ENCODE measurements around the gene HNRNPLL. TPM values are rescaled to one million over a fixed set of nuclear protein-coding genes. Genes with fewer than 3 reads are reported as not detected.

Gene HNRNPLL
- total RNA-seq, 1 donor from 2014 or later: 39.2 TPM

- TF ChIP-seq CTCF (IDR thresholded peaks at IDR 0.05; ENCODE audit: insufficient read depth, low read length, poor library complexity, severe bottlenecking): no peak
- Histone ChIP-seq H3K27me3 (ENCODE audit: control insufficient read depth, insufficient read depth, low read length) (no peaks in the 10 kb centered on the region), H3K4me3 (ENCODE audit: low read depth, low read length) (no peak overlapping the region), H3K36me3 (ENCODE audit: control insufficient read depth, insufficient read depth, low read length) (no peaks in the 10 kb centered on the region)
- DNase-seq (ENCODE audit: low read depth): no peak
Observed at GRCh38 chr2:38516526-38516925, 86.2 kb downstream of the HNRNPLL start.

GRCh38 chr2:38516122-38516521 is 86.6 kb downstream of the HNRNPLL start:
- no peak overlapping the region for H3K4me3 ChIP-seq (ENCODE audit: low read depth, low read length)
- no peak for DNase-seq (ENCODE audit: low read depth)
- no peak for TF ChIP-seq CTCF (IDR thresholded peaks at IDR 0.05; ENCODE audit: insufficient read depth, low read length, poor library complexity, severe bottlenecking)
- H3K36me3 ChIP-seq (ENCODE audit: control insufficient read depth, insufficient read depth, low read length): no peaks in the 10 kb centered on the region
- H3K27me3 ChIP-seq (ENCODE audit: control insufficient read depth, insufficient read depth, low read length): no peaks in the 10 kb centered on the region

GRCh38 chr2:38515155-38516074 is 87.3 kb downstream of the HNRNPLL start:
- no peak for TF ChIP-seq CTCF (IDR thresholded peaks at IDR 0.05; ENCODE audit: insufficient read depth, low read length, poor library complexity, severe bottlenecking)
- no peaks in the 10 kb centered on the region for H3K27me3 ChIP-seq (ENCODE audit: control insufficient read depth, insufficient read depth, low read length)
- H3K4me3 ChIP-seq (ENCODE audit: low read depth, low read length): peak overlapping the region; percentile 4
- H3K36me3 ChIP-seq (ENCODE audit: control insufficient read depth, insufficient read depth, low read length): no peaks in the 10 kb centered on the region
- peak; percentile 49 for DNase-seq (ENCODE audit: low read depth)

- no peaks in the 10 kb centered on the region for H3K27me3 ChIP-seq (ENCODE audit: control insufficient read depth, insufficient read depth, low read length)
- H3K36me3 ChIP-seq (ENCODE audit: control insufficient read depth, insufficient read depth, low read length): no peaks in the 10 kb centered on the region
- no peak overlapping the region for H3K4me3 ChIP-seq (ENCODE audit: low read depth, low read length)
- no peak for DNase-seq (ENCODE audit: low read depth)
- no peak for TF ChIP-seq CTCF (IDR thresholded peaks at IDR 0.05; ENCODE audit: insufficient read depth, low read length, poor library complexity, severe bottlenecking)
Observed at GRCh38 chr2:38514603-38515154, 88.0 kb downstream of the HNRNPLL start.

GRCh38 chr2:38512211-38512610 is 90.5 kb downstream of the HNRNPLL start:
- Histone ChIP-seq H3K36me3 (ENCODE audit: control insufficient read depth, insufficient read depth, low read length) (no peaks in the 10 kb centered on the region), H3K4me3 (ENCODE audit: low read depth, low read length) (no peak overlapping the region), H3K27me3 (ENCODE audit: control insufficient read depth, insufficient read depth, low read length) (no peaks in the 10 kb centered on the region)
- TF ChIP-seq CTCF (IDR thresholded peaks at IDR 0.05; ENCODE audit: insufficient read depth, low read length, poor library complexity, severe bottlenecking): no peak
- no peak for DNase-seq (ENCODE audit: low read depth)

Other genes with a start within 250 kb of the HNRNPLL start
- 60.0 and 65.8 TPM in 2 replicates for gene ATL2, start 225.7 kb downstream of the HNRNPLL start, total RNA-seq
- gene GALM, start 63.2 kb upstream of the HNRNPLL start, total RNA-seq: 10.1 and 11.1 TPM in 2 replicates
- gene SRSF7, start 148.4 kb upstream of the HNRNPLL start, total RNA-seq: 67.6 and 73.8 TPM in 2 replicates
- gene GEMIN6, start 175.3 kb upstream of the HNRNPLL start, total RNA-seq: 3.7 and 7.1 TPM in 2 replicates

Data from kidney epithelial cell (primary cell).